Fibroblast of skin of back (primary cell): Measurements from ENCODE around the gene IGSF11.
"Not testable (repeated sequence)": the region's sequence is repeated elsewhere in the genome, so short reads cannot be mapped to it uniquely, and the experiment has no call there.

Source experiments
- DNase-seq: peaks from one replicate; pipeline ENCODE4 v3.0.0-alpha.2; 2013

Gene IGSF11

DNA sequence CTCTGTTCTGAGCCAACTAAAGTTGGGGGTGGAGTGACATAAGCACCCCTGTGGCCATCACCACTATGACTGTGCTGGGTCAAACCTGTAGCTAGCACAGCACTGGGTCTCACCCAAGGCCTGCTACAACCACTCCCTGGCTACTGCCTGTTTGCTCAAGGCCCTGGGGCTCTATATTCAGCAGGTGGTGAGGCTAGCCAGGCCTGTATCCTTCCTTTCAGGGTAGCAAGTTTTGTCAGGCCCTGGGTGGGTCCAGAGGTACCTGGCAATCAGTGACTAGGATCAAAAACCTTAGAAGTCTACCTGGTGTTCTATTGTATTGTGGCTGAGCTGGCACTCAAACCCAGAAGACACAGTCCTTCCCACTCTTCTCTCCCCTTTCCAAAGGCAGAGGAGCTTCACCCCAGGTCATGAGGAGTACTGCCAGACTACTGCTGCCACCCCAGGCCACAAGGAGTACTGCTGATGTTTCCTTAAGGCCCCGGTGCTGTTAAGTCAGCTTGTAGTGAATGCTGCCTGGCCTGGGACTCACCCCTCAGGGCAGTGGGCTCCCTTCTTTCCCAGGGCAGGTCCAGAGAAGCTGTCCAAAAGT is 170.8 kb downstream of the IGSF11 start:
- no peak for DNase-seq

GRCh38 chr3:118859950-118860349 is 174.7 kb downstream of the IGSF11 start:
- no peak for DNase-seq

- not testable (repeated sequence) for DNase-seq
These were observed 183.0 kb downstream of the IGSF11 start for GRCh38 chr3:118851466-118852193.

- DNase-seq: no peak
These were observed 184.0 kb downstream of the IGSF11 start for GRCh38 chr3:118850687-118851086.
